AG08396 (cell line): Measurements from ENCODE around the gene PLIN3.
"Not testable (repeated sequence)": the region's sequence is repeated elsewhere in the genome, so short reads cannot be mapped to it uniquely, and the experiment has no call there.

ENCODE experiments used
- DNase-seq: peaks from one replicate; pipeline ENCODE4 v3.0.0; 2012; ENCODE audit warnings: low spot score, mixed read lengths

PLIN3 gene

GRCh38 chr19:4867534-4868285 is at the start of gene PLIN3:
PLIN3 (minus strand) TSS chr19:4867667; CDS start chr19:4861394, 6,273 bp downstream.
- DNase-seq: peak; percentile 100

DNA sequence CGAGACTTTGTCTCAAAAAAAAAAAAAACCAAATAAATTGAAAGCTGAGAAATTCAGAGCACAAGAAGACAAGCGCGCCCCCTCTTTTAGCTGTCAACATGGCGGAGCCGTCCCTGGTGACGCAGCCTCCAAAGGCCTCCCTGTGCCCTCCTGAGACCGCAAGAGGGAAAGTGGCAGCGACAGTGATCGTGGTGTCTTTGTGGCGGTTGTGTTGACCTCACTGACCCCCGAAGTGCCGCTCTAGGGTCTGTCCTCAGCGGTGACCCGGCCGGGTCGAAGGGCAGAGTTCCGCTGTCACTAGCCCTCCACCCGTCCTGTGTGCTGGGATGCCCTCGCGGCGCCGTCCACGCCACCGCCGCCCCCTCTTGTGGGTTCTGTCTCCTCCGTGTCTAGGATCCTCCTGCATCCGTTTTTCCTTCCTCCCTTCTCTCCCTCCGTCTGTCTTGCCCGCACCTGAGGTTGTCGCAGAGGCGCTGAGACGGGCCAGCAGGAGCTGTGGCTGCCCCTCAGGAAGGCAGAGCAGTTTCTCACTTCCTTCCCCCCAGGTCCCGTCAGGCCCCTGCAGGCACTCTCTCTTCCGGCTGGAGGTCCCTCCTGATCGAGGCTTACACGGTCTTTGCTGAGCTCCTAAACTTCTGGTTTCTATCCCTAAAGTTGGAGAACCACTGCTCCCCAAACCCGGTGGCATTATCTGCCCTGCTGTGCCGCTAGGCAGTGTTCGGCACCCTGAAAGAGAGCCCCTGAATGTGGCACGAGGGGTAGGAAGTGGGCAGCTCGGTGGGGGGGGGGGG is 49.0 kb upstream of the PLIN3 start:
- DNase-seq: no peak

GRCh38 chr19:4914736-4915501 is 47.5 kb upstream of the PLIN3 start:
- peak; percentile 74 for DNase-seq

DNA sequence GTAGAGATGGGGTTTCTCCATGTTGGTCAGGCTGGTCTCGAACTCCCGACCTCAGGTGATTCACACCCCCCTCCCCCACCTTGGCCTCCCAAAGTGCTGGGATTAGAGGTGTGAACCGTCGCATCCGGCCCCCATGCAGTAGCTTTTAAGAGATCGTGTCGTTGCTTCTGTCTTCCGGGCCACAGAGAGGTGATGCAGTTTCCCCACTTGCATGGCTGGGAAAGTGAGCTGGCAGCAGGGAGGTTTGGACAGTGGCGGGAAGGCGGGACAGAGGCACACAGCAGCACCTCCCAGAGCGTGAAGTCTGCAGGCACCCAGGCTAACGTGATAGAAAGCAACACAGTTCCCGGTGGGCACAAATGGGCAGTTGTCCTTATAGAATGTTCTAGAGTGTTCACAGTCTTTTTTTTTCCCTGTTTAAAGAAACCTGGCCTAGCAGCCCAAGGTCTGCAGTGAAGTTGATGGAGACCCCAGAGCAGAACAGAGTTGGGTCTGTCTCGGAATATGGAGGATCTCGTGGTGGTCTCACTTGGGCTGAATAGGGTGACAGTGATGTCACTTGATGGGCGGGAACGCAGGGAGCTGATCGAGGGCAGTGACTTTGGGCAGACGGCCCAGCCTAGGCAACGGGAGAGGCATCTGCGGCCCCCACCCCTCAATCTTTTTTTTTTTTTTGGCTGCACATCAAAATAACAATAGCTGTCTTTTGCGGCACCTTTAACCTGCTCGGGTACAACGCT is 46.7 kb upstream of the PLIN3 start:
- DNase-seq: no peak

GRCh38 chr19:4911786-4912672 is 44.6 kb upstream of the PLIN3 start:
- DNase-seq: peak; percentile 97

DNA sequence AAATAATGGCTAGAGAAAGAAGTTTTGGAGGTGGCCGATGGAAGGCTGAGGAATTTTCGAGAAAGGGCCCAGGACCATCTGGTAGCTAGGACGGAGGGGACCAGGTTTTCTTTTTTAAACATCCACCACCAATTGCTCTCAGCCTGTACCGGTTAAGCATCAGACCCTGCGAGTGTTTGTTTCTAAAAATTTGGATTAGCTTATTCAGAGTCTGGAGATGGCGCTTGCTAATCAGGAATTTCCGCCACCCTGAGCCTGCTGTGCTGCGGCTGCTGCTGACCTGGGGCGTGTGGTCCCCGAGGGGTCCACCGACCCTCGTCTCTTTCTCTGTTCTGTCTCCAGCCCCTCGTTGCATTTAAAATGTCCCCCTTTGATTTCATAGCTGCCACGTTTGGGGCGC is 43.8 kb upstream of the PLIN3 start:
- no peak for DNase-seq

- peak; percentile 63 for DNase-seq
These were observed 43.3 kb upstream of the PLIN3 start for GRCh38 chr19:4910594-4911281.

- DNase-seq: peak; percentile 98
These were observed 42.6 kb upstream of the PLIN3 start for GRCh38 chr19:4909897-4910593.

- DNase-seq: peak; percentile 39
These were observed 41.9 kb upstream of the PLIN3 start, which contains the start of gene UHRF1 for GRCh38 chr19:4909156-4909896. UHRF1 (plus strand) TSS chr19:4909501; CDS start chr19:4910886, 1,385 bp downstream.

- DNase-seq: no peak
These were observed 41.3 kb upstream of the PLIN3 start for GRCh38 chr19:4908781-4909155.

GRCh38 chr19:4908360-4908759 is 40.9 kb upstream of the PLIN3 start:
- no peak for DNase-seq

DNA sequence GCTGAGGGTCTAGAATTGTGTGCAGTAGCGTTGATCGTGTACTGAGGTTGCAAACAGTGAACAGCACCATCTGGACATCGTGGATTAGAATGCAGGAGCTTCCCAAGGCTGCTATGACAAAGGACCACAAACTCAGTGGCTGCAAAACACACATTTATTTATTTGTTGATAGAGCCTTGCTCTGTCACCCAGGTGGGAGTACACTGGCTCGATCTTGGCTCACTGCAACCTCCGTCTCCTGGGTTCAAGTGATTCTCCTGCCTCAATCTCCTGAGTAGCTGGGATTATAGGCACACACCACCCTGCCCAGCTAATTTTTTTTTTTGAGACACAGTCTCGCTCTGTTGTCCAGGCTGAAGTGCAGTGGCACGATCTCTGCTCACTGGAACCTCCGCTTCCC is 39.5 kb upstream of the PLIN3 start:
- DNase-seq: no peak

GRCh38 chr19:4904481-4904880 is 37.0 kb upstream of the PLIN3 start:
- no peak for DNase-seq

- DNase-seq: no peak
These were observed 35.3 kb upstream of the PLIN3 start, which contains the start of gene ARRDC5 for GRCh38 chr19:4902796-4903195. ARRDC5 (minus strand) TSS chr19:4902896; CDS start chr19:4902825, 71 bp downstream.

GRCh38 chr19:4900879-4901278 is 33.4 kb upstream of the PLIN3 start:
- DNase-seq: not testable (repeated sequence)

DNA sequence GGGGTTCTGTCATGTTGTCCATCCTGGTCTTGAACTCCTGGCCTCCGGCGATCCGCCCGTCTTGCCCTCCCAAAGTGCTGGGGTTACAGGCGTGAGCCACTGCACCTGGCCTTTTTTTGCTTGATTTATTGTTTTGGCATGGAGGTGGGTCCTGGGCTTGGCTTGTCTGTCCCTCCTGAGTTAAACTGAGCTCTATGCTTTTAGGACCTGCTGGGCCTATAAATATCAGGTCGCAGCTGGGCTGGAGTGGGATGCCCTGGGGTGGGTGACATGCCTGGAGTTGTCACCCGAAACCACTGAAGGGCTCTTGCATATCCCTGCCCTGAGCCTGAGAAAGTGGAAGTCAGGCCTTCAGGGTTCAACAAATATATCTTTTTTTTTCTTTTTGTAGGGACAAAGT is 29.7 kb upstream of the PLIN3 start:
- no peak for DNase-seq

DNA sequence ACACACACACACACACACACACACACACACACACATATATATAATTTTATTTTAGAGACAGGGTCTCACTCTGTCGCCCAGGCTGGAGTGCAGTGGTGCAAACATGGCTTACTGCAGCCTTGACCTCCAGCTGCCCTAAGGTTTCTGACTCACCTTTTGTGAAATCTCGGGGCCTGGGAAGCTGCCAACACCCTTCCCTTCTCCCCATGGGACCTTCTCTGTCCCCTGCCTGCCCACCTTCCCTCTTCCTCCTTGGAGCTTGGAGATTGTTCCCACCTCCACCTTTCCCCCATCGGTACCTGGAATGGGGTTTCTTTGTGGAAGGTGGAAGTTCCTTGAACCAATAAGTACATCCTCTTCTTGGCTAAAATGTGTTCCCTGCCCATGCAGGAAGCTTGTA is 28.9 kb upstream of the PLIN3 start:
- DNase-seq: peak; percentile 33

DNA sequence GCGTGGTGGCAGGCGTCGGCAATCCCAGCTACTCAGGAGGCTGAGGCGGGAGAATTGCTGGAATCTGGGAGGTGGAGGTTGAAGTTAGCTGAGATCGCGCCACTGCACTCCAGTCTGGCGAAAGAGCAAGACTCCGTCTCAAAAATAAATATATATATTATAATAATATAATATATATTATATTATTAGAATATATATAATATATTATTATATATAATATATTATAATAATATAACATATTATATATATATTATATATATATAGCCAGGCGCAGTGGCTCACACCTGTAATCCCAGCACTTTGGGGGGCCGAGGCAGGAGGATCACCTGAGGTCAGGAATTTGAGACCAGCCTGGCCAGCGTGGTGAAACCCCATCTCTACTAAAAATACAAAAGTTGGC is 25.5 kb upstream of the PLIN3 start:
- not testable (repeated sequence) for DNase-seq

DNA sequence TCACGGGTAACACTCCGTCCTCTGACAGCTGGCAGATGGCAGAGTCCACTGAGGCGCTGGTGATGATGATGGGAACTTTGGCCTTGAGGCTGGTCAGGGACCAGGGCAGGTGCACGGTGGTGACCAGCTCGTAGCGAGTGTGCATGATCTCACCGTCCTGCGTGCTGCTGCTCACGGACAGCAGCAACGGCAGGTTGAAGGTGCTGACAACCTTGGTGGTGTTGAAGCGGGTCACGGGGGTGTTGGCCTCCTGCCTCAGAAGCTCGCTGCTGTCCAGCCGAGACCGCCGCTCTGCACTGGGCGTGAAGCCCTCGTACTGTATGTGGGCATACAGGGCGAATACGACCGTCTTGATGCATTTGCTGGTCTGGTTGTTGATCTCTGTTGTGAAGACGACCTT is 23.6 kb upstream of the PLIN3 start:
- no peak for DNase-seq
